Measurements from ENCODE around the gene NECTIN4.

DNA sequence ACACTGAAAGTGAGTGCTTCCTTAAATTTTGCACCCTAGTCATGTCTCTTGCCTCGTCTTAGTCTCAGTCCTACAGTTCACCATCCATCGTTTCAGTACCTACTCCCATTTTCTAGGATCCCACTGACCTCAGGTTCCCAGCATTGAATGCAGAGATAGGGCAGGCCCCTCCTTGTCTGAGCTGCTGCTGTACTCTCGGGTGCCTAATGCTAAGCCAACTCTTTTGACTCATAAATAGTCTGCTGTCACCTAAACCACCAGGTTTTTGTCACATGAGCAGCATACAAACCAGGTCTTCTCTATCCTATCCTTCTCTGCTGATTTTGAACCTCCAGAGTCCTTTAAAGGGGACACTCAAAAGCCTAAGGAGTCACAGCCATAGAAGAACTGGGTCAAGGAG, 22.7 kb downstream of the NECTIN4 start:
- TF ChIP-seq, protein P1, sequence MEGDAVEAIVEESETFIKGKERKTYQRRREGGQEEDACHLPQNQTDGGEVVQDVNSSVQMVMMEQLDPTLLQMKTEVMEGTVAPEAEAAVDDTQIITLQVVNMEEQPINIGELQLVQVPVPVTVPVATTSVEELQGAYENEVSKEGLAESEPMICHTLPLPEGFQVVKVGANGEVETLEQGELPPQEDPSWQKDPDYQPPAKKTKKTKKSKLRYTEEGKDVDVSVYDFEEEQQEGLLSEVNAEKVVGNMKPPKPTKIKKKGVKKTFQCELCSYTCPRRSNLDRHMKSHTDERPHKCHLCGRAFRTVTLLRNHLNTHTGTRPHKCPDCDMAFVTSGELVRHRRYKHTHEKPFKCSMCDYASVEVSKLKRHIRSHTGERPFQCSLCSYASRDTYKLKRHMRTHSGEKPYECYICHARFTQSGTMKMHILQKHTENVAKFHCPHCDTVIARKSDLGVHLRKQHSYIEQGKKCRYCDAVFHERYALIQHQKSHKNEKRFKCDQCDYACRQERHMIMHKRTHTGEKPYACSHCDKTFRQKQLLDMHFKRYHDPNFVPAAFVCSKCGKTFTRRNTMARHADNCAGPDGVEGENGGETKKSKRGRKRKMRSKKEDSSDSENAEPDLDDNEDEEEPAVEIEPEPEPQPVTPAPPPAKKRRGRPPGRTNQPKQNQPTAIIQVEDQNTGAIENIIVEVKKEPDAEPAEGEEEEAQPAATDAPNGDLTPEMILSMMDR (IDR thresholded peaks at IDR 0.05), result no peak
- TF ChIP-seq POLR2A (IDR thresholded peaks at IDR 0.05), result no peak
